Colonic mucosa (tissue), 4 donors: ENCODE data around the gene CENPM. TPM values are rescaled to one million over a fixed set of nuclear protein-coding genes. Genes with fewer than 3 reads are reported as not detected.

ENCODE experiments used
- DNase-seq: peaks from one replicate; pipeline ENCODE4 v3.0.0-alpha.2; 2020
- H3K27ac ChIP-seq: fragments of 200-600 bp; one replicate; pipeline ENCODE4 v1.8.0; 2021
- H3K27me3 ChIP-seq: fragments of 200-600 bp; one replicate; pipeline ENCODE4 v1.8.0; 2021
- H3K36me3 ChIP-seq: fragments of 200-600 bp; one replicate; pipeline ENCODE4 v1.8.0; 2021
- H3K4me1 ChIP-seq: fragments of 200-600 bp; one replicate; pipeline ENCODE4 v1.8.0; 2021; ENCODE audit warnings: mild to moderate bottlenecking
- H3K4me3 ChIP-seq: fragments of 200-600 bp; one replicate; pipeline ENCODE4 v1.8.0; 2021
- H3K9ac ChIP-seq, 2 donors: one replicate each; pipeline ENCODE4 v1.7.0; 2013; ENCODE audit warnings: control low read depth in 2 of 2, low read depth in 2 of 2, low read length in 2 of 2
- H3K9me3 ChIP-seq: fragments of 200-600 bp; one replicate; pipeline ENCODE4 v1.8.0; 2021
- CTCF ChIP-seq: fragments of 200-600 bp; IDR thresholded peaks from one replicate; pipeline ENCODE4 v1.8.0; 2022; ENCODE audit warnings: antibody characterized with exemption, mild to moderate bottlenecking
- intact Hi-C: fragments of 100-400 bp; cut with DNase I; formaldehyde crosslinking; loops from one replicate; pipeline ENCODE4 v1.14.1; 2022
- total RNA-seq, 2 donors: library from RNA; stranded (reverse); fragmentation: NEBNext Ultra II Directional in 1 of 2; extraction: Animal tissue kit (Norgen Biotek cat#: 25700) in 1 of 2; gene quantifications; one replicate each; pipeline ENCODE4 v1.2.1, GENCODE V29; 2021
- donor health status: healthy.
- donor health status: DM: no; HTN: no; CAD: no.
- donor health status: DM: no; HTN: no; CAD: no.

Gene CENPM
- total RNA-seq, 2 donors from 2014 or later = 13.7 to 64.3 TPM

- Histone ChIP-seq H3K36me3 (no peaks in the 10 kb centered on the region), H3K9me3 (no peaks in the 10 kb centered on the region), H3K4me1 (no peaks in the 10 kb centered on the region), H3K27ac (no peak overlapping the region), H3K4me3 (no peak overlapping the region), H3K27me3 (peaks cover 51% of the 10 kb centered on the region), H3K9ac (no peak overlapping the region)
- DNase-seq = no peak
- no peak for TF ChIP-seq CTCF
- intact Hi-C loops = no loop called here
Observed at GRCh38 chr22:41916745-41917358, 30.1 kb downstream of the CENPM start.

GRCh38 chr22:41915786-41916493, 31.0 kb downstream of the CENPM start:
- no peak overlapping the region for H3K9ac ChIP-seq
- H3K27me3 ChIP-seq = peaks cover 60% of the 10 kb centered on the region
- intact Hi-C loops = no loop called here
- no peaks in the 10 kb centered on the region for H3K9me3 ChIP-seq
- H3K36me3 ChIP-seq = no peaks in the 10 kb centered on the region
- peaks cover 3% of the 10 kb centered on the region for H3K4me1 ChIP-seq
- H3K27ac ChIP-seq = no peak overlapping the region
- no peak for TF ChIP-seq CTCF
- no peak for DNase-seq
- no peak overlapping the region for H3K4me3 ChIP-seq

GRCh38 chr22:41915035-41915785, 31.7 kb downstream of the CENPM start, which contains the start of gene SHISA8:
Gene SHISA8, minus strand, starts transcription at chr22:41915074. Its CDS starts 407 bp downstream, at chr22:41914667.
- DNase-seq = peak; percentile 58
- intact Hi-C loops = no loop called here
- H3K4me1 ChIP-seq = peaks cover 9% of the 10 kb centered on the region
- H3K9ac ChIP-seq = peak within 1 kb of the TSS in 1 of 2 donors; percentile 36
- H3K27me3 ChIP-seq = peaks cover 67% of the 10 kb centered on the region
- no peak within 1 kb of the TSS for H3K27ac ChIP-seq
- H3K4me3 ChIP-seq = peak within 1 kb of the TSS; percentile 34
- no peaks in the 10 kb centered on the region for H3K9me3 ChIP-seq
- TF ChIP-seq CTCF = no peak
- no peaks in the 10 kb centered on the region for H3K36me3 ChIP-seq

GRCh38 chr22:41914611-41915034, 32.3 kb downstream of the CENPM start:
- Histone ChIP-seq H3K36me3 (no peaks in the 10 kb centered on the region), H3K4me1 (peaks cover 9% of the 10 kb centered on the region), H3K27ac (no peak overlapping the region), H3K9me3 (no peaks in the 10 kb centered on the region), H3K27me3 (peaks cover 73% of the 10 kb centered on the region), H3K9ac (no peak overlapping the region), H3K4me3 (peak overlapping the region; percentile 34)
- intact Hi-C loops = no loop called here
- TF ChIP-seq CTCF = no peak
- DNase-seq = no peak

GRCh38 chr22:41913842-41914534, 33.0 kb downstream of the CENPM start:
- intact Hi-C loops = no loop called here
- H3K27me3 ChIP-seq = peaks cover 79% of the 10 kb centered on the region
- peaks cover 9% of the 10 kb centered on the region for H3K4me1 ChIP-seq
- H3K27ac ChIP-seq = no peak overlapping the region
- H3K36me3 ChIP-seq = no peaks in the 10 kb centered on the region
- TF ChIP-seq CTCF = no peak
- no peak overlapping the region for H3K9ac ChIP-seq
- DNase-seq = no peak
- H3K9me3 ChIP-seq = no peaks in the 10 kb centered on the region
- H3K4me3 ChIP-seq = no peak overlapping the region
